A549 (cell line): ENCODE results near the gene ALG8. TPM values are rescaled to one million over a fixed set of nuclear protein-coding genes. Genes with fewer than 3 reads are reported as not detected.

Source experiments
- BHLHE40 ChIP-seq: IDR thresholded peaks from 2 replicates; pipeline ENCODE4 v1.6.1; 2012; ENCODE audit warnings: low read depth, low read length, inconsistent platforms
- CBX2 ChIP-seq: fragments of 200-600 bp; sonication (generic); IDR thresholded peaks from 2 replicates; pipeline ENCODE4 v1.6.1; 2016; ENCODE audit warnings: low read depth, mild to moderate bottlenecking, borderline replicate concordance
- CBX8 ChIP-seq: fragments of 200-600 bp; sonication (generic); IDR thresholded peaks from 2 replicates; pipeline ENCODE4 v1.6.1; 2016
- CEBPB ChIP-seq, 2 experiments: fragments of >200 bp in 1 of 2; sonication (Bioruptor Twin) in 1 of 2; formaldehyde crosslinking in 1 of 2; IDR thresholded peaks; 2 replicates each; pipeline ENCODE4 v1.6.1; 2012 to 2016
- CHD2 ChIP-seq: fragments of 150-350 bp; IDR thresholded peaks from 2 replicates; pipeline ENCODE4 v1.6.1; 2014; ENCODE audit warnings: low read length; ENCODE audit not compliant: partially characterized antibody
- CHD4 ChIP-seq: fragments of 200-600 bp; sonication (generic); IDR thresholded peaks from 2 replicates; pipeline ENCODE4 v1.6.1; 2016; ENCODE audit warnings: antibody characterized with exemption, mild to moderate bottlenecking, borderline replicate concordance
- EP300 ChIP-seq, 2 experiments: fragments of >200 bp; sonication (Bioruptor Twin); formaldehyde crosslinking; IDR thresholded peaks; 2 replicates in 1 of 2; 3 replicates in 1 of 2; pipeline ENCODE4 v1.6.1; 2016 to 2017
- ESRRA ChIP-seq: fragments of 150-350 bp; IDR thresholded peaks from 2 replicates; pipeline ENCODE4 v1.6.1; 2014; ENCODE audit warnings: mild to moderate bottlenecking, low read length, borderline replicate concordance
- FOSB ChIP-seq: fragments of 250-450 bp; sonication (Bioruptor Pico); IDR thresholded peaks from 2 replicates; pipeline ENCODE4 v1.5.0; 2020; ENCODE audit warnings: mild to moderate bottlenecking, moderate library complexity
- FOSL2 ChIP-seq, 2 experiments: fragments of 450-650 bp in 1 of 2; fragments of >200 bp in 1 of 2; sonication (Bioruptor Twin) in 1 of 2; formaldehyde crosslinking; IDR thresholded peaks; 2 replicates each; pipeline versions ENCODE4 v1.5.0 to v1.6.1; 2016 to 2020; ENCODE audit warnings: mild to moderate bottlenecking in 1 of 2, moderate library complexity in 1 of 2
- HDAC2 ChIP-seq: fragments of 200-600 bp; sonication (generic); IDR thresholded peaks from 2 replicates; pipeline ENCODE4 v1.6.1; 2016
- HEYL ChIP-seq: fragments of 250-450 bp; sonication (Bioruptor Pico); IDR thresholded peaks from 2 replicates; pipeline ENCODE4 v1.8.0; 2021; ENCODE audit warnings: mild to moderate bottlenecking, moderate library complexity
- HOXA7 ChIP-seq: fragments of 250-450 bp; sonication (Bioruptor Pico); IDR thresholded peaks from 2 replicates; pipeline ENCODE4 v1.5.0; 2020; ENCODE audit warnings: mild to moderate bottlenecking, moderate library complexity
- HOXB13 ChIP-seq: fragments of 250-450 bp; sonication (Bioruptor Pico); IDR thresholded peaks from 2 replicates; pipeline ENCODE4 v1.5.0; 2020; ENCODE audit warnings: low read depth, mild to moderate bottlenecking, moderate library complexity
- HOXB5 ChIP-seq: fragments of 250-450 bp; sonication (Bioruptor Pico); IDR thresholded peaks from 2 replicates; pipeline ENCODE4 v1.5.0; 2020; ENCODE audit warnings: mild to moderate bottlenecking, moderate library complexity
- JUN ChIP-seq, 2 experiments: fragments of >200 bp; sonication (Bioruptor Twin); formaldehyde crosslinking; IDR thresholded peaks; 2 replicates in 1 of 2; 3 replicates in 1 of 2; pipeline ENCODE4 v1.6.1; 2016 to 2017
- KDM5A ChIP-seq: fragments of 200-600 bp; sonication (generic); IDR thresholded peaks from 2 replicates; pipeline ENCODE4 v1.6.1; 2016; ENCODE audit warnings: antibody characterized with exemption, mild to moderate bottlenecking
- MAZ ChIP-seq: fragments of 150-350 bp; IDR thresholded peaks from 2 replicates; pipeline ENCODE4 v1.6.1; 2014; ENCODE audit warnings: antibody characterized with exemption, low read depth, low read length, borderline replicate concordance
- MYC ChIP-seq: IDR thresholded peaks from 2 replicates; pipeline ENCODE4 v1.6.1; 2012; ENCODE audit warnings: mild to moderate bottlenecking, inconsistent platforms, low read length, improper control_type of control experiment, borderline replicate concordance
- NPAS2 ChIP-seq: fragments of 250-450 bp; sonication (Bioruptor Pico); IDR thresholded peaks from 2 replicates; pipeline ENCODE4 v1.8.0; 2022; ENCODE audit warnings: mild to moderate bottlenecking, moderate library complexity, borderline replicate concordance
- POLR2A ChIP-seq: IDR thresholded peaks from 2 replicates; pipeline ENCODE4 v1.6.1; 2012; ENCODE audit warnings: mild to moderate bottlenecking, low read length
- POLR2AphosphoS2 ChIP-seq: conservative IDR thresholded peaks from 2 replicates; pipeline ENCODE4 v1.6.1; 2012; ENCODE audit warnings: low read length, improper control_type of control experiment, inconsistent platforms
- RCOR1 ChIP-seq: fragments of 150-350 bp; IDR thresholded peaks from 2 replicates; pipeline ENCODE4 v1.6.1; 2014; ENCODE audit warnings: antibody characterized with exemption, low read length, low read depth
- RFX5 ChIP-seq: fragments of 450-650 bp; IDR thresholded peaks from 2 replicates; pipeline ENCODE4 v1.7.1; 2014; ENCODE audit warnings: antibody characterized with exemption, mild to moderate bottlenecking, moderate library complexity
- SMC3 ChIP-seq: fragments of >200 bp; sonication (Bioruptor Twin); formaldehyde crosslinking; IDR thresholded peaks from 3 replicates; pipeline ENCODE4 v1.6.1; 2018; ENCODE audit warnings: inconsistent platforms
- SREBF2 ChIP-seq: fragments of 450-650 bp; IDR thresholded peaks from 2 replicates; pipeline ENCODE4 v1.6.1; 2014; ENCODE audit warnings: mild to moderate bottlenecking, moderate library complexity
- TFCP2L1 ChIP-seq: fragments of 250-450 bp; sonication (Bioruptor Pico); IDR thresholded peaks from 2 replicates; pipeline ENCODE4 v1.5.0; 2021; ENCODE audit warnings: mild to moderate bottlenecking
- polyA plus RNA-seq, 4 experiments: library from polyadenylated mRNA; depleted of rRNA in 3 of 4; stranded (reverse); fragments of >200 nt; fragmentation: RNase III in 1 of 4; extraction: RNeasy Plus Mini Kit Qiagen cat#74134 plus additional on column Dnase treatment in 1 of 4; gene quantifications; 2 replicates in 3 of 4; 3 replicates in 1 of 4; pipeline ENCODE4 v1.2.3, GENCODE V29; 2011 to 2017
- TF ChIP-seq, protein P1 (sequence below): fragments of 150-350 bp; IDR thresholded peaks from 2 replicates; pipeline ENCODE4 v1.6.1; 2014; ENCODE audit warnings: low read depth, mild to moderate bottlenecking, low read length
- TF ChIP-seq, protein P2 (sequence below): fragments of 200-600 bp; sonication (generic); IDR thresholded peaks from 2 replicates; pipeline ENCODE4 v1.6.1; 2016; ENCODE audit warnings: antibody characterized with exemption, mild to moderate bottlenecking, moderate library complexity
- TF ChIP-seq, protein P3 (sequence below): IDR thresholded peaks from 2 replicates; pipeline ENCODE4 v1.6.1; 2012
- TF ChIP-seq, protein P4 (sequence below): fragments of >200 bp; sonication (Bioruptor Twin); formaldehyde crosslinking; IDR thresholded peaks from 2 replicates; pipeline ENCODE4 v1.6.1; 2016
- TF ChIP-seq, protein P5 (sequence below): fragments of 450-650 bp; IDR thresholded peaks from 2 replicates; pipeline ENCODE4 v1.6.1; 2014; ENCODE audit warnings: antibody characterized with exemption
- TF ChIP-seq, protein P6 (sequence below): IDR thresholded peaks from 2 replicates; pipeline ENCODE4 v1.6.1; 2012; ENCODE audit warnings: low read depth, borderline replicate concordance
- TF ChIP-seq, protein P7 (sequence below): fragments of 250-450 bp; sonication (Bioruptor Pico); IDR thresholded peaks from 2 replicates; pipeline ENCODE4 v1.5.0; 2020; ENCODE audit warnings: low read depth, mild to moderate bottlenecking, moderate library complexity

The ALG8 gene
- polyA plus RNA-seq, 2 of the 4 experiments (the other 2 are of a cell fraction) = 59.0 to 159 TPM

DNA sequence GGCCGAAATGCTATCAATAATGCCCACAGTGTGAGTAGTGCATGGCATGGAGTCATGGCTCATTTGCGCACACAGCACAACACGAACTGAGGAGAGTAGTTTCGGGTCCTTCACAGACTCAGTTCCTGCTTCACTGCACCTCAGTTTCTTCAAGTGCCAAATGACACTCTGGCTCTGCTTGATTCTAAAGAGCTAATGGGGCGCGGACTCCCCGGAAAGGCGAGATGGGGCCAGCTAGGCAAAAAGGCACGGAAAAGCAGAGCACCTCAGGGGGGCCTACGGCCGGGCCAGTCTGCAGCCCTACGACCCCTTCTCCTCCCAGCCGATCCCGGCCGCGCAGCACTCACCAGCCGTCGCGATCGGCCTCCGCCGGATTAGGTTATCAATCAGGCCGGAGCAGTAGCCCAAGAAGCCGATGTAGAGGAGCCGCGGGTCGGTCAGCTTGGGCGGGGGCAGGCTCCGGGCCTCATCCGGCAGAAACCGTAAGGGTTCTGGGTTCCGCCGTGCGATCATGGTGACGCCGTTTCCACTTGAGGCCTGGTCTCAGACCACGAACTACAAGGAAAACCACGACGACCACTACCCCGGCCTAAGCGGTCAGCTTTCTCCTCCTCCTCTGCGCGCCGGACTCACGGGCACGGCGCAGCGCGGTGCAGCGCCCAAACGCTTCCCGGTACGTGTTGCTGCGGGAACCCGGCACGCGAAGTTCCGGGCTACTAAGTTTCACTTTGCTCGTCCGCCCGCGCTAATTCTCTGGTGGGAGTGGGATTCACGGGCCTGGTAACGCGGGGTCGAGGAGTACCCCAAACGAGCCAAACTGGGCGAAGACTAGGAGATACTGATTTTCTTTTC, 60.0 kb downstream of the ALG8 start, which contains the start of gene NDUFC2 (continued):
- TF ChIP-seq EP300 (IDR thresholded peaks at IDR 0.05) (no peak), CHD2 (no peak), CEBPB (IDR thresholded peaks at IDR 0.05) (no peak), POLR2AphosphoS2 (no peak), HOXA7 (CRISPR knock-in tag) (no peak), SMC3 (peak; percentile 27; the same call in 2 of the 3 replicates), BHLHE40 (0 out of 2 replicates have a peak, but pooled peaks have one; percentile 29), HOXB5 (CRISPR knock-in tag) (0 out of 2 replicates have a peak, but pooled peaks have one; percentile 19), POLR2A (peak; percentile 92), TFCP2L1 (CRISPR knock-in tag) (no peak), JUN (IDR thresholded peaks at IDR 0.05) (peak; percentile 82 to 94), MYC (no peak; the same call in 1 of the 2 replicates), CBX8 (no peak), RFX5 (peak; percentile 60; the same call in 1 of the 2 replicates), NPAS2 (CRISPR knock-in tag) (no peak), MAZ (no peak), ESRRA (no peak), HOXB13 (CRISPR knock-in tag) (no peak), FOSB (CRISPR knock-in tag) (no peak), CHD4 (no peak), CBX2 (no peak), KDM5A (peak; percentile 75; the same call in 1 of the 2 replicates), RCOR1 (no peak), SREBF2 (no peak), HEYL (no peak), FOSL2 (IDR thresholded peaks at IDR 0.05) (no peak), FOSL2 (CRISPR knock-in tag; IDR thresholded peaks at IDR 0.05) (peak; percentile 30; the same call in 1 of the 2 replicates), HDAC2 (peak; percentile 23; the same call in 1 of the 2 replicates)
- TF ChIP-seq, protein P1, sequence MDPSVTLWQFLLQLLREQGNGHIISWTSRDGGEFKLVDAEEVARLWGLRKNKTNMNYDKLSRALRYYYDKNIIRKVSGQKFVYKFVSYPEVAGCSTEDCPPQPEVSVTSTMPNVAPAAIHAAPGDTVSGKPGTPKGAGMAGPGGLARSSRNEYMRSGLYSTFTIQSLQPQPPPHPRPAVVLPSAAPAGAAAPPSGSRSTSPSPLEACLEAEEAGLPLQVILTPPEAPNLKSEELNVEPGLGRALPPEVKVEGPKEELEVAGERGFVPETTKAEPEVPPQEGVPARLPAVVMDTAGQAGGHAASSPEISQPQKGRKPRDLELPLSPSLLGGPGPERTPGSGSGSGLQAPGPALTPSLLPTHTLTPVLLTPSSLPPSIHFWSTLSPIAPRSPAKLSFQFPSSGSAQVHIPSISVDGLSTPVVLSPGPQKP = no peak
- TF ChIP-seq, protein P2, sequence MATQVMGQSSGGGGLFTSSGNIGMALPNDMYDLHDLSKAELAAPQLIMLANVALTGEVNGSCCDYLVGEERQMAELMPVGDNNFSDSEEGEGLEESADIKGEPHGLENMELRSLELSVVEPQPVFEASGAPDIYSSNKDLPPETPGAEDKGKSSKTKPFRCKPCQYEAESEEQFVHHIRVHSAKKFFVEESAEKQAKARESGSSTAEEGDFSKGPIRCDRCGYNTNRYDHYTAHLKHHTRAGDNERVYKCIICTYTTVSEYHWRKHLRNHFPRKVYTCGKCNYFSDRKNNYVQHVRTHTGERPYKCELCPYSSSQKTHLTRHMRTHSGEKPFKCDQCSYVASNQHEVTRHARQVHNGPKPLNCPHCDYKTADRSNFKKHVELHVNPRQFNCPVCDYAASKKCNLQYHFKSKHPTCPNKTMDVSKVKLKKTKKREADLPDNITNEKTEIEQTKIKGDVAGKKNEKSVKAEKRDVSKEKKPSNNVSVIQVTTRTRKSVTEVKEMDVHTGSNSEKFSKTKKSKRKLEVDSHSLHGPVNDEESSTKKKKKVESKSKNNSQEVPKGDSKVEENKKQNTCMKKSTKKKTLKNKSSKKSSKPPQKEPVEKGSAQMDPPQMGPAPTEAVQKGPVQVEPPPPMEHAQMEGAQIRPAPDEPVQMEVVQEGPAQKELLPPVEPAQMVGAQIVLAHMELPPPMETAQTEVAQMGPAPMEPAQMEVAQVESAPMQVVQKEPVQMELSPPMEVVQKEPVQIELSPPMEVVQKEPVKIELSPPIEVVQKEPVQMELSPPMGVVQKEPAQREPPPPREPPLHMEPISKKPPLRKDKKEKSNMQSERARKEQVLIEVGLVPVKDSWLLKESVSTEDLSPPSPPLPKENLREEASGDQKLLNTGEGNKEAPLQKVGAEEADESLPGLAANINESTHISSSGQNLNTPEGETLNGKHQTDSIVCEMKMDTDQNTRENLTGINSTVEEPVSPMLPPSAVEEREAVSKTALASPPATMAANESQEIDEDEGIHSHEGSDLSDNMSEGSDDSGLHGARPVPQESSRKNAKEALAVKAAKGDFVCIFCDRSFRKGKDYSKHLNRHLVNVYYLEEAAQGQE = no peak; the same call in 1 of the 2 replicates
- TF ChIP-seq, protein P3, sequence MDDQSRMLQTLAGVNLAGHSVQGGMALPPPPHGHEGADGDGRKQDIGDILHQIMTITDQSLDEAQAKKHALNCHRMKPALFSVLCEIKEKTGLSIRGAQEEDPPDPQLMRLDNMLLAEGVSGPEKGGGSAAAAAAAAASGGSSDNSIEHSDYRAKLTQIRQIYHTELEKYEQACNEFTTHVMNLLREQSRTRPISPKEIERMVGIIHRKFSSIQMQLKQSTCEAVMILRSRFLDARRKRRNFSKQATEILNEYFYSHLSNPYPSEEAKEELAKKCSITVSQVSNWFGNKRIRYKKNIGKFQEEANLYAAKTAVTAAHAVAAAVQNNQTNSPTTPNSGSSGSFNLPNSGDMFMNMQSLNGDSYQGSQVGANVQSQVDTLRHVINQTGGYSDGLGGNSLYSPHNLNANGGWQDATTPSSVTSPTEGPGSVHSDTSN = 0 out of 2 replicates have a peak, but pooled peaks have one; percentile 34
- TF ChIP-seq, protein P4, sequence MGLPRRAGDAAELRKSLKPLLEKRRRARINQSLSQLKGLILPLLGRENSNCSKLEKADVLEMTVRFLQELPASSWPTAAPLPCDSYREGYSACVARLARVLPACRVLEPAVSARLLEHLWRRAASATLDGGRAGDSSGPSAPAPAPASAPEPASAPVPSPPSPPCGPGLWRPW = no peak
- TF ChIP-seq, protein P5, sequence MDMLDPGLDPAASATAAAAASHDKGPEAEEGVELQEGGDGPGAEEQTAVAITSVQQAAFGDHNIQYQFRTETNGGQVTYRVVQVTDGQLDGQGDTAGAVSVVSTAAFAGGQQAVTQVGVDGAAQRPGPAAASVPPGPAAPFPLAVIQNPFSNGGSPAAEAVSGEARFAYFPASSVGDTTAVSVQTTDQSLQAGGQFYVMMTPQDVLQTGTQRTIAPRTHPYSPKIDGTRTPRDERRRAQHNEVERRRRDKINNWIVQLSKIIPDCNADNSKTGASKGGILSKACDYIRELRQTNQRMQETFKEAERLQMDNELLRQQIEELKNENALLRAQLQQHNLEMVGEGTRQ = no peak
- TF ChIP-seq, protein P6, sequence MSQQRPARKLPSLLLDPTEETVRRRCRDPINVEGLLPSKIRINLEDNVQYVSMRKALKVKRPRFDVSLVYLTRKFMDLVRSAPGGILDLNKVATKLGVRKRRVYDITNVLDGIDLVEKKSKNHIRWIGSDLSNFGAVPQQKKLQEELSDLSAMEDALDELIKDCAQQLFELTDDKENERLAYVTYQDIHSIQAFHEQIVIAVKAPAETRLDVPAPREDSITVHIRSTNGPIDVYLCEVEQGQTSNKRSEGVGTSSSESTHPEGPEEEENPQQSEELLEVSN = peak; percentile 93
- TF ChIP-seq, protein P7, sequence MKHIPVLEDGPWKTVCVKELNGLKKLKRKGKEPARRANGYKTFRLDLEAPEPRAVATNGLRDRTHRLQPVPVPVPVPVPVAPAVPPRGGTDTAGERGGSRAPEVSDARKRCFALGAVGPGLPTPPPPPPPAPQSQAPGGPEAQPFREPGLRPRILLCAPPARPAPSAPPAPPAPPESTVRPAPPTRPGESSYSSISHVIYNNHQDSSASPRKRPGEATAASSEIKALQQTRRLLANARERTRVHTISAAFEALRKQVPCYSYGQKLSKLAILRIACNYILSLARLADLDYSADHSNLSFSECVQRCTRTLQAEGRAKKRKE = no peak
